ENCODE results near the gene SUMO3. TPM values are rescaled to one million over a fixed set of nuclear protein-coding genes. Genes with fewer than 3 reads are reported as not detected.
A peak's percentile ranks its signal among the peaks of the same experiment; 100 is the strongest.

SUMO3 gene
- polyA plus RNA-seq, 1 experiment = 82.6 TPM

GRCh38 chr21:44822484-44823178 lies 4.8 kb upstream of the SUMO3 start:
- Histone ChIP-seq H3K36me3 (ENCODE audit: control insufficient read depth, insufficient read depth, low read length) (no peaks in the 10 kb centered on the region), H3K27me3 (ENCODE audit: control insufficient read depth, insufficient read depth, low read length) (no peaks in the 10 kb centered on the region), H3K4me3 (ENCODE audit: low read depth, low read length) (no peak overlapping the region)
- no peak for DNase-seq (ENCODE audit: low read depth)
- ChIA-PET POLR2A (no interaction called here), CTCF (interaction anchor here (0.7 kb wide), 2 partner anchors 59 to 62 kb away, joined by 3 read pairs; no protein-coding TSS in a partner anchor)
- TF ChIP-seq, protein P1, sequence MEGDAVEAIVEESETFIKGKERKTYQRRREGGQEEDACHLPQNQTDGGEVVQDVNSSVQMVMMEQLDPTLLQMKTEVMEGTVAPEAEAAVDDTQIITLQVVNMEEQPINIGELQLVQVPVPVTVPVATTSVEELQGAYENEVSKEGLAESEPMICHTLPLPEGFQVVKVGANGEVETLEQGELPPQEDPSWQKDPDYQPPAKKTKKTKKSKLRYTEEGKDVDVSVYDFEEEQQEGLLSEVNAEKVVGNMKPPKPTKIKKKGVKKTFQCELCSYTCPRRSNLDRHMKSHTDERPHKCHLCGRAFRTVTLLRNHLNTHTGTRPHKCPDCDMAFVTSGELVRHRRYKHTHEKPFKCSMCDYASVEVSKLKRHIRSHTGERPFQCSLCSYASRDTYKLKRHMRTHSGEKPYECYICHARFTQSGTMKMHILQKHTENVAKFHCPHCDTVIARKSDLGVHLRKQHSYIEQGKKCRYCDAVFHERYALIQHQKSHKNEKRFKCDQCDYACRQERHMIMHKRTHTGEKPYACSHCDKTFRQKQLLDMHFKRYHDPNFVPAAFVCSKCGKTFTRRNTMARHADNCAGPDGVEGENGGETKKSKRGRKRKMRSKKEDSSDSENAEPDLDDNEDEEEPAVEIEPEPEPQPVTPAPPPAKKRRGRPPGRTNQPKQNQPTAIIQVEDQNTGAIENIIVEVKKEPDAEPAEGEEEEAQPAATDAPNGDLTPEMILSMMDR (IDR thresholded peaks at IDR 0.05; ENCODE audit: insufficient read depth, low read depth, low read length) = no peak

- ChIA-PET CTCF (no interaction called here), POLR2A (no interaction called here)
- H3K36me3 ChIP-seq (ENCODE audit: control insufficient read depth, insufficient read depth, low read length) = no peaks in the 10 kb centered on the region
- no peak overlapping the region for H3K4me3 ChIP-seq (ENCODE audit: low read depth, low read length)
- no peaks in the 10 kb centered on the region for H3K27me3 ChIP-seq (ENCODE audit: control insufficient read depth, insufficient read depth, low read length)
- TF ChIP-seq, protein P1 (IDR thresholded peaks at IDR 0.05; ENCODE audit: insufficient read depth, low read depth, low read length) = no peak
- no peak for DNase-seq (ENCODE audit: low read depth)
Measured at GRCh38 chr21:44820851-44821250, 3.0 kb upstream of the SUMO3 start.

- CTCF ChIA-PET = no interaction called here
- TF ChIP-seq, protein P1 (IDR thresholded peaks at IDR 0.05; ENCODE audit: insufficient read depth, low read depth, low read length) = no peak
- Histone ChIP-seq H3K27me3 (ENCODE audit: control insufficient read depth, insufficient read depth, low read length) (no peaks in the 10 kb centered on the region), H3K4me3 (ENCODE audit: low read depth, low read length) (no peak overlapping the region), H3K36me3 (ENCODE audit: control insufficient read depth, insufficient read depth, low read length) (no peaks in the 10 kb centered on the region)
- no peak for DNase-seq (ENCODE audit: low read depth)
- POLR2A ChIA-PET = no interaction called here
Measured at GRCh38 chr21:44819283-44820243, 1.7 kb upstream of the SUMO3 start.

DNA sequence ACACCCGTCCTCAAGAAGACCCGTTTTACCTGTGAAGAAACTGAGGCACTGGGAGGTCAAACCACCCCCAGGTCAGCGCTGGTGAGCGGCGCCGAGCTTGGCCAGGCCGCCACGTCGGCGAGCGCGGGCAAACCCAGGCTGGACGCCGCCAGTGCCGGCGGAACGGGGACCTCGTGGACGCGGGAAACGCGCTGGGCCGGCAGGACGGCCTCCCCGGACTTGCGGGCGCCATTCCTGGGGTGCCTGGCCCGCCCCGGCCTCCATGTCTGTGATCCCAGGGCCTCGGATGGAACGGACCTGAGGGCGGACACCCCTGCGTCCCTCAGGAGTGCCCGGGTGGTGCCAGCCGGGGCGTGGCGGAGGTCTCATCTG lies 764 bp upstream of the SUMO3 start:
- ChIA-PET CTCF (interaction anchor here (0.6 kb wide), 1 partner anchor 25 kb away, joined by 3 read pairs; no protein-coding TSS in a partner anchor), POLR2A (no interaction called here)
- Histone ChIP-seq H3K4me3 (ENCODE audit: low read depth, low read length) (peak overlapping the region; percentile 61), H3K36me3 (ENCODE audit: control insufficient read depth, insufficient read depth, low read length) (0 out of 2 replicates have a peak, but pooled peaks cover 1% of the 10 kb centered on the region), H3K27me3 (ENCODE audit: control insufficient read depth, insufficient read depth, low read length) (no peaks in the 10 kb centered on the region)
- no peak for DNase-seq (ENCODE audit: low read depth)
- TF ChIP-seq, protein P1 (IDR thresholded peaks at IDR 0.05; ENCODE audit: insufficient read depth, low read depth, low read length) = no peak

- POLR2A ChIA-PET = no interaction called here
- Histone ChIP-seq H3K4me3 (ENCODE audit: low read depth, low read length) (peak overlapping the region; percentile 61), H3K36me3 (ENCODE audit: control insufficient read depth, insufficient read depth, low read length) (peaks cover 6% of the 10 kb centered on the region), H3K27me3 (ENCODE audit: control insufficient read depth, insufficient read depth, low read length) (no peaks in the 10 kb centered on the region)
- CTCF ChIA-PET = interaction anchor here (1.0 kb wide), 1 partner anchor 24 kb away, joined by 4 read pairs; no protein-coding TSS in a partner anchor
- TF ChIP-seq, protein P1 (IDR thresholded peaks at IDR 0.05; ENCODE audit: insufficient read depth, low read depth, low read length) = no peak
- DNase-seq (ENCODE audit: low read depth) = no peak
Measured at GRCh38 chr21:44817506-44817880, 369 bp downstream of the SUMO3 start.
